Mucosa of descending colon (tissue), 3 donors: ENCODE results near the gene SSR2. TPM values are rescaled to one million over a fixed set of nuclear protein-coding genes. Genes with fewer than 3 reads are reported as not detected.

Experiments used
- ATAC-seq: fragments of 200-7000 bp; cut with Tn5 transposase; one replicate; pipeline ENCODE4 v1.9.1; 2020; ENCODE audit warnings: mild to moderate bottlenecking, moderate library complexity
- DNase-seq, 3 donors: peaks; one replicate each; pipeline ENCODE4 v3.0.0-alpha.2; 2020
- H3K36me3 ChIP-seq: fragments of 200-600 bp; one replicate; pipeline ENCODE4 v1.8.0; 2021; ENCODE audit warnings: low read depth, mild to moderate bottlenecking
- H3K4me1 ChIP-seq: fragments of 200-600 bp; one replicate; pipeline ENCODE4 v1.8.0; 2021; ENCODE audit warnings: low read depth, mild to moderate bottlenecking
- H3K4me3 ChIP-seq: fragments of 200-600 bp; one replicate; pipeline ENCODE4 v1.8.0; 2021; ENCODE audit warnings: mild to moderate bottlenecking
- H3K9me3 ChIP-seq: fragments of 200-600 bp; one replicate; pipeline ENCODE4 v1.8.0; 2021; ENCODE audit warnings: mild to moderate bottlenecking
- CTCF ChIP-seq: fragments of 200-600 bp; IDR thresholded peaks from one replicate; pipeline ENCODE4 v1.8.0; 2022; ENCODE audit warnings: antibody characterized with exemption, mild to moderate bottlenecking
- intact Hi-C, 2 donors: fragments of 100-400 bp; cut with DNase I in 1 of 2; cut with micrococcal nuclease in 1 of 2; formaldehyde crosslinking; loops; one replicate each; pipeline versions ENCODE4 v1.11.0 to v1.11.1; 2022; cut with DNase I, micrococcal nuclease
- total RNA-seq, 3 donors: library from RNA; stranded (reverse); fragmentation: NEBNext Ultra II Directional in 2 of 3; extraction: Animal tissue kit (Norgen Biotek cat#: 25700) in 2 of 3; gene quantifications; one replicate each; pipeline versions ENCODE4 v1.2.1 to v1.2.4, GENCODE V29; 2021 to 2023
- donor health status: DM: no; HTN: no; CAD: no; lungs with moderate emphysema.
- donor health status: DM: no; HTN: no; CAD: no.
- donor health status: DM: no; HTN: yes; CAD: no.

Gene SSR2
- total RNA-seq, 3 donors from 2014 or later: 144 to 203 (median 164) TPM

GRCh38 chr1:156021954-156022353 is 1.2 kb upstream of the SSR2 start:
- DNase-seq (no peak), ATAC-seq (no peak)
- Histone ChIP-seq H3K4me3 (no peak overlapping the region), H3K9me3 (no peaks in the 10 kb centered on the region), H3K36me3 (no peaks in the 10 kb centered on the region), H3K4me1 (peaks cover 9% of the 10 kb centered on the region)
- intact Hi-C loops: no loop called here
- no peak for TF ChIP-seq CTCF

GRCh38 chr1:156021093-156021428 is 310 bp upstream of the SSR2 start:
- Histone ChIP-seq H3K4me3 (peak overlapping the region; percentile 74), H3K9me3 (no peaks in the 10 kb centered on the region), H3K4me1 (peaks cover 9% of the 10 kb centered on the region), H3K36me3 (no peaks in the 10 kb centered on the region)
- no peak for TF ChIP-seq CTCF
- DNase-seq (no peak), ATAC-seq (no peak)
- intact Hi-C loops: no loop called here

GRCh38 chr1:156019946-156020292 is 832 bp downstream of the SSR2 start:
- ATAC-seq (no peak), DNase-seq (no peak)
- Histone ChIP-seq H3K4me3 (peak overlapping the region; percentile 74), H3K4me1 (peaks cover 9% of the 10 kb centered on the region), H3K36me3 (no peaks in the 10 kb centered on the region), H3K9me3 (no peaks in the 10 kb centered on the region)
- intact Hi-C loops: no loop called here
- no peak for TF ChIP-seq CTCF

GRCh38 chr1:156014829-156015228 is 5.9 kb downstream of the SSR2 start:
- Histone ChIP-seq H3K4me1 (peaks cover 5% of the 10 kb centered on the region), H3K4me3 (no peak overlapping the region), H3K9me3 (no peaks in the 10 kb centered on the region), H3K36me3 (peaks cover 14% of the 10 kb centered on the region)
- intact Hi-C loops: no loop called here
- DNase-seq (no peak), ATAC-seq (no peak)
- TF ChIP-seq CTCF: no peak

GRCh38 chr1:156012051-156012817 is 8.5 kb downstream of the SSR2 start:
- no peak for TF ChIP-seq CTCF
- peaks cover 14% of the 10 kb centered on the region for H3K36me3 ChIP-seq
- no peaks in the 10 kb centered on the region for H3K4me1 ChIP-seq
- H3K9me3 ChIP-seq: no peaks in the 10 kb centered on the region
- no peak for DNase-seq
- intact Hi-C loops: no loop called here
- H3K4me3 ChIP-seq: no peak overlapping the region
- ATAC-seq: no peak

GRCh38 chr1:156009404-156009803 is 11.3 kb downstream of the SSR2 start:
- peaks cover 14% of the 10 kb centered on the region for H3K36me3 ChIP-seq
- H3K4me1 ChIP-seq: peaks cover 6% of the 10 kb centered on the region
- ATAC-seq (no peak), DNase-seq (no peak)
- intact Hi-C loops: no loop called here
- no peak overlapping the region for H3K4me3 ChIP-seq
- TF ChIP-seq CTCF: no peak
- H3K9me3 ChIP-seq: no peaks in the 10 kb centered on the region
